ENCODE measurements around the gene SYT15B.
"Not testable (repeated sequence)": the region's sequence is repeated elsewhere in the genome, so short reads cannot be mapped to it uniquely, and the experiment has no call there.

SYT15B gene

GRCh38 chr10:47763554-47764175 is at the start of gene SYT15B:
Gene SYT15B (minus strand): TSS chr10:47763592. CDS start chr10:47762640, 952 bp downstream.
- DNase-seq: not testable (repeated sequence)

- DNase-seq: not testable (repeated sequence)
These were observed 16.2 kb upstream of the SYT15B start for GRCh38 chr10:47779590-47779989.

- peak; percentile 24 for DNase-seq
These were observed 12.2 kb upstream of the SYT15B start for GRCh38 chr10:47775361-47776231.

GRCh38 chr10:47770745-47771144 is 7.4 kb upstream of the SYT15B start:
- DNase-seq: not testable (repeated sequence)

GRCh38 chr10:47768578-47769115 is 5.3 kb upstream of the SYT15B start:
- not testable (repeated sequence) for DNase-seq

- DNase-seq: not testable (repeated sequence)
These were observed 4.7 kb upstream of the SYT15B start for GRCh38 chr10:47768085-47768484.

GRCh38 chr10:47767236-47767635 is 3.8 kb upstream of the SYT15B start:
- not testable (repeated sequence) for DNase-seq

- DNase-seq: not testable (repeated sequence)
These were observed 1.8 kb upstream of the SYT15B start for GRCh38 chr10:47765232-47765631.

- DNase-seq: not testable (repeated sequence)
These were observed 478 bp downstream of the SYT15B start for GRCh38 chr10:47762674-47763553.

GRCh38 chr10:47758855-47759254 is 4.5 kb downstream of the SYT15B start:
- DNase-seq: not testable (repeated sequence)

GRCh38 chr10:47756169-47756568 is 7.2 kb downstream of the SYT15B start:
- DNase-seq: not testable (repeated sequence)

- DNase-seq: not testable (repeated sequence)
These were observed 9.5 kb downstream of the SYT15B start for GRCh38 chr10:47753871-47754270.

GRCh38 chr10:47753176-47753575 is 10.2 kb downstream of the SYT15B start:
- DNase-seq: not testable (repeated sequence)

GRCh38 chr10:47751821-47752220 is 11.6 kb downstream of the SYT15B start:
- DNase-seq: not testable (repeated sequence)

GRCh38 chr10:47750360-47750759 is 13.0 kb downstream of the SYT15B start:
- DNase-seq: not testable (repeated sequence)

GRCh38 chr10:47746780-47747376 is 16.5 kb downstream of the SYT15B start:
- not testable (repeated sequence) for DNase-seq

GRCh38 chr10:47744881-47745280 is 18.5 kb downstream of the SYT15B start:
- not testable (repeated sequence) for DNase-seq

- DNase-seq: peak; percentile 6
These were observed 19.5 kb downstream of the SYT15B start for GRCh38 chr10:47743611-47744550.

GRCh38 chr10:47740868-47741267 is 22.5 kb downstream of the SYT15B start:
- not testable (repeated sequence) for DNase-seq

- not testable (repeated sequence) for DNase-seq
These were observed 32.5 kb downstream of the SYT15B start for GRCh38 chr10:47730911-47731310.

- DNase-seq: not testable (repeated sequence)
These were observed 37.7 kb downstream of the SYT15B start for GRCh38 chr10:47725740-47726139.
